ENCODE results near the gene FAM170B.

The FAM170B gene

GRCh38 chr10:49131507-49132361 lies 2.1 kb downstream of the FAM170B start:
- TF ChIP-seq CTCF (IDR thresholded peaks at IDR 0.05; ENCODE audit: low read depth, low read length) = no peak

GRCh38 chr10:49129376-49129775 lies 4.4 kb downstream of the FAM170B start:
- Histone ChIP-seq H3K9me3 (no peaks in the 10 kb centered on the region), H3K27me3 (no peaks in the 10 kb centered on the region), H3K4me3 (ENCODE audit: low read depth, low read length) (no peak overlapping the region), H3K36me3 (no peaks in the 10 kb centered on the region), H3K4me1 (no peaks in the 10 kb centered on the region)
- no peak for TF ChIP-seq CTCF (IDR thresholded peaks at IDR 0.05; ENCODE audit: low read depth, low read length)
- no peak for DNase-seq

More at GRCh38 chr10:49131507-49132361, 2.1 kb downstream of the FAM170B start:
- Histone ChIP-seq H3K9me3 (no peaks in the 10 kb centered on the region), H3K4me1 (no peaks in the 10 kb centered on the region), H3K27me3 (no peaks in the 10 kb centered on the region), H3K36me3 (no peaks in the 10 kb centered on the region), H3K4me3 (ENCODE audit: low read depth, low read length) (no peak overlapping the region)
- DNase-seq = no peak

DNA sequence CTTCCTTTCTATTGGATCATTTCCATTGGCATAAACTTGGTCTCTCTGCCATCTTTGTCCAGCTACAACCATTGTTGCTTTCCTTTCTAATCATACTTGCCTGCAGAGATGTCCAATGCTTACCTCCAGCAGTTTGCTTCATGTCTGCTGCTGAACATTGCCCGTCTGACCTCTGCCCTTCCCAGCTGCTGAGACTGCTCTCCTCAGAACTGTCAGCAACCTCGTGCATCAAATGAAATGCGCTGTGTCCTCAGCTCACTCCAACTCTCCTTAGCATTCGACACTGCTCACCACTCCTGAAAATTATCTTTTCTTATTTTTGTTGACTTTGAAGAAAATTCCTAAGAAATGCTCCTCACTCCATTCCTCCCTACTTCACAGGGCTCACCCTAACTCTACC lies 5.0 kb downstream of the FAM170B start:
- H3K27me3 ChIP-seq = no peaks in the 10 kb centered on the region
- H3K4me3 ChIP-seq (ENCODE audit: low read depth, low read length) = no peak overlapping the region
- no peak for DNase-seq
- H3K36me3 ChIP-seq = no peaks in the 10 kb centered on the region
- TF ChIP-seq CTCF (IDR thresholded peaks at IDR 0.05; ENCODE audit: low read depth, low read length) = no peak
- no peaks in the 10 kb centered on the region for H3K9me3 ChIP-seq
- H3K4me1 ChIP-seq = no peaks in the 10 kb centered on the region

DNA sequence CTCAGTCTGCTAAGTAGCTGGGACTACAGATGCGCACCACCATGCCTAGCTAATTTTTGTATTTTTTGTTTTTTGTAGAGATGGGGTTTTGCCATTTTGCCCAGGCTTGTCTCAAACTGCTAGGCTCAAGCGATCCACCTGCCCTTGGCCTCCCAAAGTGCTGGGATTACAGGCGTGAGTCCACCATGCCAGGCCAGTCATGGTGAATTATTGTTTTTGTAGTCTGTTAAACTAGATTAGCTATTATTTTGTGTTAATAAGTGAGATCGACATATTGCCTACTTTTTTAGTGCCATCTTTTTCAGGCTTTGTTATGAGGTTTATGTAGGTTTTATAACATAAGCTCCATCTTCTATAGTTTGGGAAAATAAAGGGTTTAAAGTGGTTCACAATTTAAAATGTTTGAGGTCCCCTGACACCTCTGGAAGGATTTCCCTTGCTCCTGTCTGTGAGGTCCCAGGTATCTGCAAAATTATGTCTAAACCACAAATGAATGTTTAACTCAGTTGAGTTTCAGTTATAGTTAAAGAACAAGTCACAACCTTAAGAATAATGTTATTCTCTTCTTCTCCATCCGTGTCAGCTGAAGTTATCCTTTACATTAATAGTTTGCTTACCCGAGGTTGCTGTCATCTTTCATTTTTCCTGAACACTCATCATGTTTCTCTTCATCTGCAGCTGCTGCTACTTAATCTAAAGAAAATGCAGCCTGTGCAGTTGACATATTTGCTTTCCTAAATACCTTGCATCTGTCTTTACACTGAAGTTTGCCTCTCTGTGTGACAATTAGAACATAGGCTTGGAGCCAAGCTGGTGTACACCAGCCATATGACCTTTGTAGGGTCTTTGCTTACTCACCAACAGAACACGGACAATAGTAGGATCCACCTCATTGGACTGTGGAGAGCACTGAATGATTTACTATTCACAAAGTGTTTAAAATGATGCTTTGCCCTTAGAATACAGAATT lies 9.6 kb downstream of the FAM170B start:
- no peak for TF ChIP-seq CTCF (IDR thresholded peaks at IDR 0.05; ENCODE audit: low read depth, low read length)
- no peak for DNase-seq
- H3K36me3 ChIP-seq = no peaks in the 10 kb centered on the region
- H3K9me3 ChIP-seq = no peaks in the 10 kb centered on the region
- no peaks in the 10 kb centered on the region for H3K4me1 ChIP-seq
- H3K27me3 ChIP-seq = no peaks in the 10 kb centered on the region
- no peak overlapping the region for H3K4me3 ChIP-seq (ENCODE audit: low read depth, low read length)

GRCh38 chr10:49120911-49121310 lies 12.9 kb downstream of the FAM170B start:
- no peaks in the 10 kb centered on the region for H3K4me1 ChIP-seq
- TF ChIP-seq CTCF (IDR thresholded peaks at IDR 0.05; ENCODE audit: low read depth, low read length) = no peak
- no peaks in the 10 kb centered on the region for H3K36me3 ChIP-seq
- DNase-seq = no peak
- H3K4me3 ChIP-seq (ENCODE audit: low read depth, low read length) = no peak overlapping the region
- H3K27me3 ChIP-seq = no peaks in the 10 kb centered on the region
- no peaks in the 10 kb centered on the region for H3K9me3 ChIP-seq
